ENCODE data around the gene CGA. TPM values are rescaled to one million over a fixed set of nuclear protein-coding genes. Genes with fewer than 3 reads are reported as not detected.

The CGA gene
- polyA plus RNA-seq, 1 donor (not counting 4 experiments of a cell fraction or from before 2014, with no cell fraction given): not detected

DNA sequence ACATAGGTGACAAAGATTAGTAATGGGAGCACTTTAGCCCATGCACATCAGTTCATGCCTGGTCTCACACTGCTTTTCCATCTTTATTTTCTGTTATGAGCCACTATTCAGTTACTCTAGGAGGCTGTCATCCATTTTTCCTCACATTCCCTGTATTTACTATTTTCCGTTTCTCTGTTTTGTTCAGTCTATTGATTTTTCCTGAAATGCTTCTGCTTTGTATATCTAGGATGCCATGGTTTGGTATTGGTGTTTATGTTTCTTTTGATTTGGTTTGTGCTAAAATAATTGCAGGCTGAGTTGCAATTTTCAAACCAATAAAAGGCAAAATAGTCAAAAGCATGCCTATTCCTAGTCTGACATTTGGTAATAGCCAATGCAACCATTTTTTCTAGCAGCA is 31.6 kb upstream of the CGA start:
- no peaks in the 10 kb centered on the region for H3K36me3 ChIP-seq (ENCODE audit: control insufficient read depth in 2 of 2, extremely low read depth in 1 of 2, insufficient read depth in 2 of 2, low read length in 2 of 2)
- no peak overlapping the region for H3K27ac ChIP-seq (ENCODE audit: control insufficient read depth, insufficient read depth, low read length)
- no peaks in the 10 kb centered on the region for H4K20me1 ChIP-seq (ENCODE audit: control insufficient read depth, extremely low read depth, insufficient read depth, low read length)
- H3K4me1 ChIP-seq (ENCODE audit: control insufficient read depth, extremely low read depth, insufficient read depth, low read length): no peaks in the 10 kb centered on the region
- no peaks in the 10 kb centered on the region for H3K27me3 ChIP-seq (ENCODE audit: control insufficient read depth, extremely low read depth, insufficient read depth, low read length)
- dilution Hi-C loops (cut with MboI; ENCODE audit: extremely low pct_ligation_motif_present, low sequenced_read_pairs): no loop called here
- TF ChIP-seq EZH2 (IDR thresholded peaks at IDR 0.05; ENCODE audit: low read length) (no peak), CTCF (optimal IDR thresholded peaks at IDR 0.05 in 1 of 3, IDR thresholded peaks at IDR 0.05 in 1 of 3, conservative IDR thresholded peaks at IDR 0.05 in 1 of 3; ENCODE audit: extremely low read depth in 1 of 3, insufficient read depth in 2 of 3, low read length in 3 of 3) (no peak)
- H3K4me2 ChIP-seq (ENCODE audit: control insufficient read depth, extremely low read depth, insufficient read depth, low read depth, low read length): no peak overlapping the region
- H3K79me2 ChIP-seq (ENCODE audit: control insufficient read depth, insufficient read depth, low read length): no peaks in the 10 kb centered on the region
- no peak overlapping the region for H3K4me3 ChIP-seq (ENCODE audit: control insufficient read depth in 2 of 3, extremely low read depth in 1 of 3, insufficient read depth in 2 of 3, low read depth in 1 of 3, low read length in 3 of 3)
- DNase-seq (ENCODE audit: low read depth, low spot score): no peak
- H3K9me3 ChIP-seq (ENCODE audit: control insufficient read depth, low read depth, low read length): no peaks in the 10 kb centered on the region
- H3K9ac ChIP-seq (ENCODE audit: control insufficient read depth, extremely low read depth, insufficient read depth, low read length): no peak overlapping the region
- H2AFZ ChIP-seq (ENCODE audit: control insufficient read depth, low read length): no peak overlapping the region
- H3K9me1 ChIP-seq (ENCODE audit: control insufficient read depth, extremely low read depth, insufficient read depth, low read length): no peaks in the 10 kb centered on the region
- no peak for FAIRE-seq

- Histone ChIP-seq H4K20me1 (ENCODE audit: control insufficient read depth, extremely low read depth, insufficient read depth, low read length) (no peaks in the 10 kb centered on the region), H3K9me3 (ENCODE audit: control insufficient read depth, low read depth, low read length) (no peaks in the 10 kb centered on the region), H3K4me1 (ENCODE audit: control insufficient read depth, extremely low read depth, insufficient read depth, low read length) (no peaks in the 10 kb centered on the region), H3K9ac (ENCODE audit: control insufficient read depth, extremely low read depth, insufficient read depth, low read length) (no peak overlapping the region), H3K79me2 (ENCODE audit: control insufficient read depth, insufficient read depth, low read length) (no peaks in the 10 kb centered on the region), H3K27ac (ENCODE audit: control insufficient read depth, insufficient read depth, low read length) (no peak overlapping the region), H3K9me1 (ENCODE audit: control insufficient read depth, extremely low read depth, insufficient read depth, low read length) (no peaks in the 10 kb centered on the region), H3K27me3 (ENCODE audit: control insufficient read depth, extremely low read depth, insufficient read depth, low read length) (no peaks in the 10 kb centered on the region), H3K36me3 (ENCODE audit: control insufficient read depth in 2 of 2, extremely low read depth in 1 of 2, insufficient read depth in 2 of 2, low read length in 2 of 2) (no peaks in the 10 kb centered on the region), H3K4me2 (ENCODE audit: control insufficient read depth, extremely low read depth, insufficient read depth, low read depth, low read length) (no peak overlapping the region), H3K4me3 (ENCODE audit: control insufficient read depth in 2 of 3, extremely low read depth in 1 of 3, insufficient read depth in 2 of 3, low read depth in 1 of 3, low read length in 3 of 3) (no peak overlapping the region), H2AFZ (ENCODE audit: control insufficient read depth, low read length) (no peak overlapping the region)
- DNase-seq (ENCODE audit: low read depth, low spot score) (no peak), FAIRE-seq (no peak)
- dilution Hi-C loops (cut with MboI; ENCODE audit: extremely low pct_ligation_motif_present, low sequenced_read_pairs): no loop called here
- TF ChIP-seq EZH2 (IDR thresholded peaks at IDR 0.05; ENCODE audit: low read length) (no peak), CTCF (optimal IDR thresholded peaks at IDR 0.05 in 1 of 3, IDR thresholded peaks at IDR 0.05 in 1 of 3, conservative IDR thresholded peaks at IDR 0.05 in 1 of 3; ENCODE audit: extremely low read depth in 1 of 3, insufficient read depth in 2 of 3, low read length in 3 of 3) (no peak)
These were observed 29.2 kb upstream of the CGA start for GRCh38 chr6:87124074-87124473.
